ENCODE results near the gene XAGE5.
"Not testable (repeated sequence)": the region's sequence is repeated elsewhere in the genome, so short reads cannot be mapped to it uniquely, and the experiment has no call there.

The XAGE5 gene, protein sequence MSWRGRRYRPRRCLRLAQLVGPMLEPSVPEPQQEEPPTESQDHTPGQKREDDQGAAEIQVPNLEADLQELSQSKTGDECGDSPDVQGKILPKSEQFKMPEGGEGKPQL

DNA sequence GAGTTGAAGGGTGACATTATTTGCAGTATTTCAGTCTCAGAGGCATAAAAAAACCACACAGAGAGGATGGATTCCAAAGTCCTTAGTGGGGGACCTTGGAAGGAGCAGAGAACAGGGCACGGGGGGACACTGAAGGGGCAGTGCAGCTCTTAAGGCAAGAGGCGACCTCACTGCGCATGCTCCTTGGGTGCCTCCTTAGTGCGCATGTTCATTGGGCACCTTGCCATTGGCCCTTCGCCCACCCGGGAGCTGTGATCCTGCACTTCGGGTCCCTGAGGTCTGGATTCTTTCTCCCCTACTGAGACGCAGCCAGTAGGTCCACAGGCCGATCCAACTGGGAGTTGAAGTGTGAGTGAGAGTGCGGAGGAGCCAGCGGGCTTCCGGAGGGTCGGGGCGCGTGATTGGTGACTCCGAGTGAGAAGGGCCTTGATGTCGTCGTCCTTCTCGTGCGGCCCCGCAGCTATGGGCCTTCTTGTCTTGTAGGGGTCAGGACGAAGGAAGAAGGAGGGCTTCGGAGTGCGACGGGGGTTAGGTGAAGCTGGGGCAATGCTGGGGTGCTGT is at the start of gene XAGE5:
Gene XAGE5, plus strand, starts transcription at position 223 of the 561 bp plus-strand sequence. CDS start 1,280 bp downstream, outside the sequence.
- no peak for DNase-seq

DNA sequence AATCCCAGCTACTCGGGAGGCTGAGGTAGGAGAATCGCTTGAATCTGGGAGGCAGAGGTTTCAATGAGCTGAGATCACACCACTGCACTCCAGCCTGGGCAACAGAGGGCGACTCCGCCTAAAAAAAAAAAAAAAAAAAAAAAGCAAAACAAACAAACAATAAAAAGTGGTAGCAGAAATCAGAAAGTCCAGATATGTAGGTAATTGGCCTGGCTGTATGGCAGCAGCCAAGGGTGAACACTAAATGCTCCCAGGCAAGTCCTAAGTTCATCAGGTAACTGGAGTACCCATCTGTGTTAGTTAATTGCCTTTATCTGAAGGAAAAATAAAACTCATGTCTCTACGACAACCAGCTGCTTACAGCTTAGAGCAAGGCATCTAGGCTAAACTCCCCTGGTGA is 45.1 kb upstream of the XAGE5 start:
- DNase-seq: not testable (repeated sequence)

DNA sequence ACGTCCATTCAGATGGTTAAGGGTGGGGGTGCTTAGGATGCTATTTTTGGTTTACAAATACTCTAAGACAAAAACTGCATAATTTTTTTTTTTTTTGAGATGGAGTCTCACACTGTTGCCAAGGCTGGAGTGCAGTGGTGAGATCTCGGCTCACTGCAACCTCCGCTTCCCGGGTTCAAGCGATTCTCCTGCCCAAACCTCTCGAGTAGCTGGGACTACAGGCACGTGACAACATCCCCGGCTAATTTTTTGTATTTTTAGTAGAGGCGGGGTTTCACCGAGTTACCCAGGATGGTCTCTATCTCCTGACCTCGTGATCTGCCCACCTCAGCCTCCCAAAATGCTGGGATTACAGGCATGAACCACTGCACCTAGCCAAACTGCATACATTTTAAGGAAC is 37.6 kb upstream of the XAGE5 start:
- not testable (repeated sequence) for DNase-seq

DNA sequence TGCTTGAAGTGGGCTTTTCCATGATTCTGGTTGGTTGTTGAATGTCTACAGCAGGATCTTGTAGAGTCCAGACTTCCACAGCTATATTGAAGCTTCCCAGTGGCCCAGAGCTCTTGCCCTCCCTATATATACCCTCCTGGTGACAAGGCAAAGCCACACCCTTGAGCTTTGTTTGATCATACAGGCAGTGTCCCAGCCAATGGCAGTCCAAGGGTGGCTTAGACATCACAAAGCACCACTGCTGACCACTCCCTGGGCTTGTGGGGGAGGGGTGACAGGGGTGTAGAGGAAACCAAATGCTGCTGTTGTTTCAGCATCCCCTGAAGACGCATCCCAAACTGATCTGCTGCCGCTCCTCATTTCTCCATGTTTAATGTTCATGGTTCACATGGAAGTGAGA is 13.8 kb upstream of the XAGE5 start, which contains the start of gene SPANXN5:
Gene SPANXN5, minus strand, starts transcription at position 101 of the 400 bp plus-strand sequence. Its CDS starts 79 bp downstream, at position 22.
- not testable (repeated sequence) for DNase-seq

DNA sequence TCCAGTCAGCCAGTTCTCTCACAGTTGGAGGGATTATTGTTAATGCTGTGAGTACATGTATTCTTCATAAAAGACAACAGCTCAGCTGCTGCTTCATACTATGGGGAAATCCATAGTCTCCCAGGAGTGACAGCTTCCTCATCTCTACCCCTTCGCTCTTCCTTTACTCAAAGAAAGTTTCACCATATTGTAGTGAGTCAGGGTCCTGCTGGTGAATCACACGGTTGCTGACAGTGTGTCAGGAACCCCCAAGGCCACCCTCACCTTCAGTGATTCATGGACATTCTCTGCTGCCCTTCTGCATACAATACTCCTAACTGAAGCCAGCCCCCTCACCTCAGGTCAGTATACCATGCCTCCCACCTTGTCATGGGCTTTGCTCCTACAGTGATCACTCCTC is 6.2 kb upstream of the XAGE5 start:
- DNase-seq: not testable (repeated sequence)

DNA sequence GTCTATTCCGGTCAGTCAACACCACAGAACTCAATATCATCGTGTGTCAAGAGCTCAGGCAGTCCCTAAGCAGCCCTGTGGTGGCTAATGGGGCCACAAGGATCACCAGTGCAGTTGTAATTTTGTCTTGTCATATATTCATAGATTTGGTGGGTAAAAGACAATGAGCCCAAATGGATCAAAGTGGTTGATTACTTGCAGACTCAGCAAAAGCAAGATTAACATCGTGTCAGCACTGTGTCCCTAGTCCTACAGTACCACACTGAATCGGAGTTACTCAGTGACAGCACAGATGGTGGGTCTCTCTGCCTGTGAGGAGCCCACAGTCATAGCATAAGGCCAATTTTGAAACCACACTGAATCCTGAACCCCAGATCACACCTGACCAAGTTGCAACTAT is 8.7 kb downstream of the XAGE5 start:
- DNase-seq: no peak

DNA sequence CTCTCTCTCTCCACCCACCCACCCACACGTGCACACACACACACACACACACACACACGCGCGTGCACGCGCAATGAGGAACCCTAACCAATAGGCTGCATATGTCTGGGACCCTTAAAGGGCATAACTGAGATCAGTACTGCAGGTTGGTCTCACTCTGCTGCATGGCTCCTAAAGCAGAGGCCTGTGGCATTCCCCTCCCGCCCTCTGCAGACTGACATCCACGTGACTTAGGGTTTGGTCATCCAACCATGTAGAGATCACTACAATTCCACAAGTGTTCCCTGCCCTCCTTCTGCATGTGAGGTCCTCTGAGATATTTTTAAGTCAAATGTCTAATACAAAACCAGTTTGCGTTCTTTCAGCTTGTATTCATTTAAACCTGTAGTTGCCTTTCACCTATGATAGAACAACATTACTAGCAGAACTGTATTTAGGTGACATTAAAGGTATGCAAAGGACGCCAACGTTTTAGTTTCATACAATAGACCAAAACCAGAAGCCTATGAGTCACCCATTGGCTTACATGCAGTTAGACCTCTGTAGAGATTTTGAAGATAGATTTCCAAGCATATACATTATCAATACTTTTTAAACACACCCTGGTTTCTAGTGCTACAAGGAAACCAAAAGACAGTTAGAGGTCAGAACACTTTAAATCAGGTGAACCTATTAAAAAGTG is 10.1 kb downstream of the XAGE5 start:
- no peak for DNase-seq

DNA sequence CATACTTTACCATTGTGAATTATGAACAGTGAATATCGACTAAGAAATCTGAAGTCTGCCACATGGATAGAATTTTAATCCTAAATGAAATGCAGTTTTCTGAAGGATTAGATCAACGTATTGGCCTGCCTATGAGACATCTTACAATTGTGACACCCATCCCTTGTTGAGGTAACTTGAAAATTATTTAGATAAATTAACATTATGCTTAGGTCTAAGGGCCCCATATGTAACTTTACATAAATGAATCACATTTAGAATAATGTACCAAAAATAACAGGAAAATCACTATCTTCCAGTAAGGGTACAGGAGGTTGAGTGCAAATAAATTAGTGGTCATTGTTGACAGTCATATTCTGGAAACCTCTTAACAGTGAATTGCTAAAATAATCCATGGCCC is 13.5 kb downstream of the XAGE5 start:
- DNase-seq: no peak

DNA sequence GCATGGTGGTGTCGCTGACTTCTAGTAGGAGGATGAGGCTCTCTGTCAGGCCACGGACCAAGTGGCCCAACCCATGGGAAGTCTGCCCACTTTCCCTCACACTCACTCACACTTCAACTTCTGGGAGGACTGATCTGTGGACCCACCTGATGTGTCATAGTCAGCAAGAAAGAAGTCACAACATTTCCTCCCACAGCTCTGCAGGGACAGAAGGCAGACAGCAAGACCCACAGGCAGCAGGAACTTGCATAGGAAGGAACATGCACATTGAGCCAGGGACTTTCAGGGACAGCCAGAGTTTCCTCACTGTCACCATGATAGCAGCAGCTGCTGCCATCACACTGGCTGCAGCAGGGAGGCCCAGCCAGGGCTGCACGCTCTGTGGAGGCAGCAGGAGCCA is 19.5 kb downstream of the XAGE5 start:
- no peak for DNase-seq

DNA sequence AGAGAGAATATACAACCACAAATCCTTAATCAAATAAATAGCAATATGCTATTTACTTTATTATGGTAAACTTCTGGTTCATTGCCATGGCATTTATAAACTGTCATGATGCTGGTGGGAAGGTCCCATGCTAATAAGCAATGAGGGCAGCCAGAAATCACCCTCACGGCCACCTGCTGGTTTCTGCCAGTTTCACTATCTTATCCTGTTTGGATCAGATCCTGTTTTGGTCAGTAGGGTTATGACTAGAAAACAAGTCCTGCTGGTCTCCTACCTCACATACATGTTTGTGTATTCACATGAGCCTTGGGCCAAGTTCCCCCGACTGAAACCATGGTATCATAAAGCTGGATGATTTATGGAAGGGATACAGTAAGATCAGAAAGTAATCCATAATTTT is 28.1 kb downstream of the XAGE5 start:
- DNase-seq: no peak

DNA sequence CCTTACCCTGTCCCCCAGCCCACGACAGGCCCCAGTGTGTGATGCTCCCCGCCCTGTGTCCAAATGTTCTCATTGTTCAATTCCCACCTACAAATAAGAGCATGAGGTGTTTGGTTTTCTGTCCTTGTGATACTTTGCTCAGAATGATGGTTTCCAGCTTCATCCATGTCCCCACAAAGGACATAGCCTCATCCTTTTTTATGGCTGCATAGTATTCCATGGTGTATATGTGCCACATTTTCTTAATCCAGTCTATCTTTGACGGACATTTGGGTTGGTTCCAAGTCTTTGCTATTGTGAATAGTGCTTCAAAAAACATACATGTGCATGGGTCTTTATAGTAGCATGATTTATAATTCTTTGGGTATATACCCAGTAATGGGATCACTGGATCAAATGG is 32.5 kb downstream of the XAGE5 start:
- DNase-seq: not testable (repeated sequence)

DNA sequence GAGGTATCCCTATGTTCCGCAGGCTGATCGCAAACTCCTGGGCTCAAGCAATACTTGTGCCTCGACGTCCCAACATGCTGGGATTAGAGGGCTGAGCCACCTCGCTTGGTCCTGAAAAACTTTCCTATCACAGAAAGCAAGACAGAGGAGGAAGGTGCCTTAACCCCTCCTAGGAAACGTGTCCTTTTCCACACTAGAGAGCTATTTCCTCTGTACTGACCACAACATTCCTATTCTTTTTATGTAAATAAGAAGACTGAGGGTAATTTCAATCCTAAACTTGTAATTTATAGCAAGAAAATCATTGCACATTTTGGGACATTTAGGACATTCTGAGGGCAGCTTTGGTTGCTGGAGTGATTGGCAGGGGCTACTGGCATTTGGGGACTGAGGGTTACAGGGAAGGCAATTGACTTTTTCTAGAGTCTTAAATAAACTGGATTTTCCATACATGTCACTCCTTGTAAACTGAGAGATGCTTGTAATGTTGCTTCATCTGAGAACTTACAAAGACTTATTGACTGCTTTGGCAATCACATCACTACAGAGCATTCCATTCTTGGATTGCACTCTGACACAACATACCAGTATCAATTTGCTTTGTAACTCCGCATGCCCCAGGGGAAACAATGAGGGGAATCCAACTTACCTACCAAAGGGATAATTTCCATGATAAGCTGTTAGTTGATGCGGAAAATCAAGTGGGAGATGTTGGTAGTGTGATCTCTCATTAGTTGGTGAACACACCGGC is 41.2 kb downstream of the XAGE5 start:
- no peak for DNase-seq

DNA sequence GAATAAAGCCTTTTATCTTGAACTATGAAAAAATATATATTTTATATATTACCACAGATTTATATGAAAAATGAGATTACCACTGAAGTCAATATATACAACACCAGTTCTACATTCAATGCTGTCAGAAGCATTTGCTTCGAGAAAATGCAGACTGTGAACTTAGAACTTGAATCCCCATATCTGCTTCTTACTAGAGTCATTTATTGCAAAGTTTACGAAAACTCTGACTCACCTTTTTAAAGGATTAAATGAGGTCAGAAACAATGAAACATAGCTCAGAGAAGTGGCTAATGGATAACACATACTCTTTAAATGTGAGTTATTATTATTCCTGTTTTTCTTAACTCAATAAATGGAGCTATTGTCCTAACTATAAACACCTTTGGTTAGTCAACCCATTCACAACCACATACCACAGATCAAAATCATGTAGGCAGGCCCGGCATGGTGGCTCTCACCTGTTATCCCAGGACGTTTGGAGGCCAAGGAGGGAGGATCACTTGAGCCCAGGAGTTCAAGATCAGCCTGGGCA is 46.0 kb downstream of the XAGE5 start:
- DNase-seq: not testable (repeated sequence)

DNA sequence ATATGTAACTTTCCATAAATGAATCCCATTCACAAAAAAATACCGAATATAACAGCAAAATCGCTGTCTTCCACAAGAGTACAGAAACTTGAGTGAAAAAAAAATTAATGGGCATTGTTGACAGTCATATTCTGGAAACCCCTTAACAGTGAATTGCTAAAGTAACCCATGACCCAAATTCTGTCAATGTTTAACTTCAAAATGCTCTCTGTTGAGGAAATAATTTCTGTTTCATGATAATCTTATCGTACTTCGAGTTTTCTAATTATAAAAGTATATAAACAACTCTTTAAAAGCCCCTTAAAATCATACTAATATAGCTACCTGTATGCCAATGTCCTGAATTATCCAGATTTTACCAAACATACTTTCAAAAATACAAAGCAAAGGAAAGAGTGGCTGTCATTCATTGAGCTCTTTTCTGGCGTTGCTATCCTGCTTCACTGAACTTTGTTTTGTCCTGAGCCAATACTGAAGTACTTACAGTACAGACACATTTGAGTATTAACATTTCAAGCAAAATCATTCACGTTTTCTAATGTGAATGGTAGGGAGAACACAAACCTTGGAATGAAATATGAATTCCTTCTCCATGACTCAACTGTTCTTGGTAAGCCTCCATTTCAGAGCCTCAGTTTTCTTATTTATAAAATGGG is 54.4 kb downstream of the XAGE5 start:
- DNase-seq: no peak
